GM21423 (cell line): ENCODE measurements around the gene EMC10.
"Not testable (repeated sequence)": the region's sequence is repeated elsewhere in the genome, so short reads cannot be mapped to it uniquely, and the experiment has no call there.

Source experiments
- ATAC-seq: cut with Tn5 transposase; IDR thresholded peaks from one replicate; pipeline ENCODE4 v1.9.1; 2021; ENCODE audit warnings: mild to moderate bottlenecking, moderate library complexity; ENCODE audit not compliant: unreplicated experiment

The EMC10 gene

GRCh38 chr19:50512999-50513745, 36.9 kb downstream of the EMC10 start:
- ATAC-seq = no peak

- ATAC-seq = no peak
These were observed 37.5 kb downstream of the EMC10 start, which contains the start of gene ASPDH for GRCh38 chr19:50513746-50514345. Gene ASPDH, minus strand, starts transcription at chr19:50513913. Its CDS starts 90 bp downstream, at chr19:50513823.

- no peak for ATAC-seq
These were observed 38.2 kb downstream of the EMC10 start for GRCh38 chr19:50514346-50515167.

- no peak for ATAC-seq
These were observed 38.9 kb downstream of the EMC10 start for GRCh38 chr19:50515168-50515561.

GRCh38 chr19:50516456-50516855, 40.1 kb downstream of the EMC10 start:
- no peak for ATAC-seq

GRCh38 chr19:50516964-50517703, 40.8 kb downstream of the EMC10 start:
- no peak for ATAC-seq

- ATAC-seq = no peak
These were observed 41.4 kb downstream of the EMC10 start for GRCh38 chr19:50517704-50518075.

GRCh38 chr19:50518091-50519005, 42.0 kb downstream of the EMC10 start:
- no peak for ATAC-seq

- no peak for ATAC-seq
These were observed 42.8 kb downstream of the EMC10 start for GRCh38 chr19:50519006-50519575.

- no peak for ATAC-seq
These were observed 44.6 kb downstream of the EMC10 start for GRCh38 chr19:50520822-50521465.

GRCh38 chr19:50522881-50523280, 46.6 kb downstream of the EMC10 start:
- no peak for ATAC-seq

GRCh38 chr19:50528052-50528451, 51.7 kb downstream of the EMC10 start:
- not testable (repeated sequence) for ATAC-seq

GRCh38 chr19:50531171-50531612, 54.9 kb downstream of the EMC10 start:
- no peak for ATAC-seq

GRCh38 chr19:50532952-50533351, 56.6 kb downstream of the EMC10 start:
- ATAC-seq = no peak

GRCh38 chr19:50534478-50534877, 58.2 kb downstream of the EMC10 start:
- ATAC-seq = no peak

GRCh38 chr19:50535672-50536187, 59.4 kb downstream of the EMC10 start:
- no peak for ATAC-seq

- no peak for ATAC-seq
These were observed 60.5 kb downstream of the EMC10 start for GRCh38 chr19:50536662-50537305.

GRCh38 chr19:50537306-50537685, 61.0 kb downstream of the EMC10 start:
- no peak for ATAC-seq
